Testis (tissue), 2 donors: ENCODE results near the gene TBC1D9.

ENCODE experiments used
- CTCF ChIP-seq, 3 experiments: fragments of 450-650 bp in 2 of 3; fragments of 200-600 bp in 1 of 3; sonication (generic) in 1 of 3; IDR thresholded peaks; one replicate each; pipeline ENCODE4 v1.5.1; 2016 to 2019; ENCODE audit warnings: antibody characterized with exemption in 3 of 3, mild to moderate bottlenecking in 2 of 3, moderate library complexity in 1 of 3
- POLR2A ChIP-seq: fragments of 450-650 bp; IDR thresholded peaks from one replicate; pipeline ENCODE4 v1.6.1; 2017; ENCODE audit warnings: antibody characterized with exemption, mild to moderate bottlenecking, moderate library complexity

- TF ChIP-seq CTCF (IDR thresholded peaks at IDR 0.05) (no peak), POLR2A (no peak)
Observed at GRCh38 chr4:140724760-140725159, 31.4 kb downstream of the TBC1D9 start.
